NCI-H1092 (cell line): ENCODE data around the gene AKT3.

Source experiments
- DNase-seq: peaks from one replicate; lab custom pipeline; 2025; lab: John Stamatoyannopoulos, UW

Gene AKT3

DNA sequence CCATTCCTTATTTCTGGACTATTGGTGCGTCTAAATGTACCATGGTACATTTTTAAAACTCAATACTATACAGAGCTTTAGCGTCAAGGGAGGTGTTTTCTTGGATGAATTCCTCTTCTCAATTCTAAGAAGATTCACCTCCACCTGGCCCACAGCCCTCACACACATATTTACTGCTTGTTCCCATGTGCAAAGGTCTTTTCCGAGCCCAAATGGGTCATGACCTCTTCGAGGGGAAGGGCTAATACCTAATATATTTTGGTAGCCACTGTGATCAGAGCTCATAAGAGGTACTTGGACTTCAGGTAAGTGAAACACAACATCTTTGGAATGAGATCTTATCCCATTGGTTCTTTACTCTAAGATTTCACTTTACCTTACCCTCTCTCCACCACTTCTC, 388.3 kb downstream of the AKT3 start:
- no peak for DNase-seq

DNA sequence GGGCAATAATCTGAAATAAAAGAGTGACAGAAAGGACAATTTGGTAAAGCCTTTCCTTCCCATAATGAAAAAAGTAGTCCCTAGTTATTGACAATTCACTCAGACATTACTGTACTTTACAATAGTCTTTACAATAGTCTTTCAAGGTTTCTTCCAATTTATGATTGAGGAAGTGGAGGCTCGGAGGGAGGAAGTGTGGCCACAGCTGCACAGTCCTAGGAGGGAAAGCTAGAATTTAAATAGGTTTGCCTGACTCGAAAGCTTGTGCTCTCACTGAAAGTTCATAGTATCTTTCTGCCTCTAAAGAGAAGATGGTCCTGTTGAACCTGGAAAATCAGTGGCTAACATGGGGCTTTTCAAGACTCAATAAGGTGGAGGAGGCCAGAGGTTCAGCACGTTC, 391.0 kb downstream of the AKT3 start:
- DNase-seq: no peak

DNA sequence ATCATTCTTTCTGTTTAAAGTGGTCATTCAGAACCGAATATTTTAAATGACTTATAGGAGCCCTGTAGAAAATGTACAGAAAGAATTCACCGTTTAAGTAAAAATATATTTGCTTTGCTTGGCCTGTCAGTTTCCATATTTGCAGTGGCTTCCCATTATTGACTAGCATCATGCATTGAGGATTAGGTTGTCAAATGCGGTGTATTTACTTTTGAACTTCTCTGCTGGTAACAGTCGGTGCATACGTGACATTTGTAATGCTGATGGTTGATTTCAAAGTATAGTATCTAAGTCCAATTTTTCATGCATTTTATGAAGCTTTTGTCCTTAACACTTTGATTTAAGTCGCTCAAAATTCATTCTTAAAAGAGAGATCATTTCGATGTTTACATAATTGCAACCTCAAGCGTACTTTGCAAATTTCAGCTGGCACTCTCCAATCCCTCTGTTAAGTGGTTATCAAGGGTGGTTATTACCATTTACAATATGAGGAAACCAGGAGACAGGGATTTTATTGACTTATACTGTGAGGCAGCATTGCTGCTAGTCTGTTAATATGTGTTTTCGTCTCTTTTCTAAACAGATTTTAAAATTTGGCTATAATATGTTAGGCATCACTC, 392.6 kb downstream of the AKT3 start:
- no peak for DNase-seq

DNA sequence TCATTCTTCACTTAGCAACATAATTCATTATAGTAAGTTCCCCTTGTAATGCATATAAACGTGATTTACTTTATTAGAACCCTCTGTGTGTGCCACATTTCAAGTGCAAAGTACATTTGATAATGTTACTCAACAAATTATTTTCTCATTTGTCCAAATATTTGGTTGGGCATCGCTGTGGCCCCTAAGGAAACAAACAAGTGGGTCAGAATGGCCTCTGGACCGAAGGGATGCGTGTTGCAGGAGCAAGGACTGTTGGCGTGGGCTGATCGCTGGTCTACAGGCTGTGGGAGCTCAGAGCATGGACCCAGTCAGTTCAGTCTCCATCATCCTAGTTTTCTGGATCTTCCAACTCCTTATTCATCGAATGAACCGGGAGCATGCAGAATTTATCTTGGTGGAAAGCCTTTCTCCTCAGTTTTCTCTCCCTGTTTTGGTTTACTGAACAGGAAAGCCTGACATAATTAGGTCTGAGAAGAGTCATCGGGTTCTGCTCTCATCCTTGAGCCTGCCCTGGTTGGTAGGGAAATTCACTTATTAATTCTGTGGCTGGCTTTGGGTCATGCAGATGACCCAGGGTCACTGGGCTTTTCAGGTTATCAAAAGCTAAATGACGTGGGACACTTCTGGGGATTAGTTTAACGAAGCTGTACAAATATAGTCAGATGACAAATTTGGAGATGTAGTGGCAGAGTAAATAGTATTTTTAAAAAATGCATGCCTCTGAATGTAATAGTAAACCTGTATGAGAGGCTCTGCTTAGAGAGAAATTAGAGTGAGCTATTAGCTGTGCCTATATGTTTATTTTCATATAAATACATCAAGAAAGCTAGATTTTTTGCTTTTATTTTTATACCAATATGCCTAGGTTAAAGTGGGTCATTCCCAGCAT, 394.0 kb downstream of the AKT3 start:
- no peak for DNase-seq

DNA sequence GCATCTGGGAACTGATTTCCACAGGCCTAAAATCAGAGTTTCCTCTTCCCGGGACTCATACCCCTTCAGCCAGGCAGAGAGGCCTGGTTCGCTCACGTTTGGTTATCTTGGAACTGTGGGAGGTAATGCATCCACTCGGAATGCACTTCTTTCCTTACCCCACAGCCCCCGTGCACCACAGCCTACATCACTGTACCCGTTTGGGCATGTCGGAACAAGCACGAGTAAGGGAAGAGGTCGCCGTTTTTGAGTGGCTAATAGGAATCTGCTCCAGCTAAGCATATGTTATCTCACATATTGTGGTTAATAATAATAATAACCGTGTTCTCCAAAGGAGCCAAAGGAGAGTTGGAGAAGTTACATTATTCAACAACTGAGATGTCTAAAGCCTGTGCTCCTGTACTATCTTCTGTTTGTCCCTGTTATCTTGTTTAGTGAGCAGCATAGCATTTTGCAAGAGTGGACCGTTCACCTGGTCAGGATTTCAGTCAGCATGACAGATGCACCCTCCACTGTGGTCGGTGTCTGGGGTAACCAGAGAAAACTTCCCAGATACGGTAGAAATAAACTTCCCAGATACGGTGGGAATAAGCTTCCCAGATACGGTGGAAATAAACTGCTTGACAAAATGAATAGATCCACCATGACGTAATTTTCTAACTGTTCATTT, 395.6 kb downstream of the AKT3 start:
- no peak for DNase-seq

DNA sequence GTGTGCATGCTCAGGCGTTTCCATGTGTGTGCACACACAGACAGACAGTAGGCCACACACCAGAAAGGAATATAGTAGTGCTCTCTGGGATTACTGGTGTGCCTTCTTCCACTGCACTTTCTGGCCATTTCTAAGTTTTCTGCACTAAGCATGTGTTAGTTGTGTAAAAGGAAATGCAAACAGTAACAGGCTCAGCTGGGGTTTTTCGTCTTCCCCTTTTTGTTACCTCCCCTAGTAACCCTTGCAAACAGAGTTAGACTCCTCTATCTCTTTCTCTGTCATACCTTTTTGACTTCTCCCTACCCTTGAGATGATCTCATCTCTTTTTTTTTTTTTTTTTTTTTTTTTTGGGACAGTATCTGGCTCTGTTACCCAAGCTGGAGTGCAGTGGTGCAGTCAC, 398.0 kb downstream of the AKT3 start:
- DNase-seq: no peak

DNA sequence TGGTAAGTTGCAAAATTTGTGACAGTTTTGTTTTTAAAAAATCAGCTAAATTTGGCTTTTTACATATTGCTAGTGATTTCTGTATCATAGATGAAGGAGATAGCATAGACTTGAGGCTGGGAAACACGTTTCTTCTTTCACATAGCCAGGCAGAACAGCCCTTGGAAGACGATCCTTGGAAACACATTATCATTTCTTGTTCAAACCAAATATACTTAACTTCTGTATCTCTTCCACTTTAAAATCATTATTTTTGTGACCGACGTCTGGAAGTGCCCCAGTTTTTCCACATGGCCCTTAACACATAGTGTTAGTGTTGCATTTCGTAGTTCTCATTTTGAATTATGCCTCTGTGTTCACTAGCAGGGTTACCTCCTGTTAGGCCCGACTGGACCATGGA, 400.7 kb downstream of the AKT3 start:
- no peak for DNase-seq

DNA sequence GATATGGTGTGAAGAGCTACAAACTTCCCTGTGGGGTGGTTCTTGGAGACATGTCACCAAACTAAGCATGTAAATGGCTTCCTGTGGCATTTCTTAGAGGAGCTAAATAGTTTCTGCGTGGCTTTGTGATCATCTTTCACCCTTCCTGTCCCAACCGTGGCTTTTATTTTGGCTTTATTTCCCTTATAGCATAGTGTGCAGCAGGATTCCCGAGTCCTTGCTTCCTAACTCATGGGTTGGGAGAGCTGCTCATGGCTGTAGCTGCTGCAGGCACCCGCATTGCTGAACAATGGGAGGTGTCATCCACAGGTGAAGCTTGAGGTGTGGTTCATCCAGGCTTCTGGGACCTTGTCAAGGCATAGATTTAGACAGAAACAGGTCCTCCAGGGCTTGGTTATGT, 402.2 kb downstream of the AKT3 start:
- no peak for DNase-seq

DNA sequence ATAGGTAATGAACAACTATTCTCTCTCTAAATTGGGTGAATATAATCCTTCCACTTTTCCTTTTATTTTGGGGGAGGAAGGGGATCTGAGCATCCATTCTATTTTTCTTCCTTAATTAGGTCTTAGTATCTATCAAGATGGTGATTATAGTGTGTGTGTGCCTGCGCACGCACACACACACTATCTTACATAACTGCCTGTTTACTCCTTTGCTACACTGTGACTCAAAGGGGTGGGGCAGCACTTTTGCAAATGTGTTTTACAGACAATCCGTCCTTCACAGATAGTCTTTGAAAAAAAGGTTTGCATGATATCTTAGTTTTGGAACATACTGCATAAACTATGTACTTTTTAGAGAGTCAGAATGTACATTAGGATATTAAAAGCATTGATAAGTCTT, 402.7 kb downstream of the AKT3 start:
- DNase-seq: no peak

DNA sequence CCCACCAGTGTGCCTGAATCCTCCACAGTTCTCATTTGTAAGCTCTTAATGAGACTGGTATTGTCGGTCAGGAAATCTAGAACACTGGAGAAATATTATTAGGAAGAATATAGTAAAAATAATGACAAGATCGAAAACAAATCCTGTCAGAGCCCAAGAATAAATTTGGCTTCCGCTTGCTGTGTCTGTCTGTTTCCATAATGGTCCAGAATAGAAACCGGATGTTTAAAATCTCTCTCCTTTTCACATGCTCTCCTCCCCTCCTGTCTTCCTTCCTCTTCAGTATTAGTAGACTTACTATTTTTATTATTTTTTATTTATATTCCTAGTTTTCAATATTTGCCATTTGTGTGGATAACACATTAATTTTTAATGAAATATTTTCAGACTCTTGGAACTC, 406.5 kb downstream of the AKT3 start:
- no peak for DNase-seq

DNA sequence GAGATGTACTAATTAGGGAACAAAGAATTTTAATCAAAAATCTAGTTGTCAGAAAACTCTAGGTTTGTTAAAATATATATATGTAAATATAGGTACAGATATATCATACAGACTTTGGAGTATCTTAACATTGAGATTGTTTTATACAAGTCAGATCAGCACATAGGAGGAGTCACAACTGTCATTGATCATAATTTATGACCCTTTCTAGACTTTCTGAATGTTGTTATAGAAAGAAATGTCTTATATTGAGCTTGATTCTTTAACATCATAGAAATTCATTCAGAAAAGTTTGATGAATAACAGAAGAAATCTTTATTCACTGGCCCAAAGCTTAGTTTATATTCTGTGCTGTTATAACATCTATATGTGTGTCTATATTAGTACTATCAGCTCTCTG, 408.4 kb downstream of the AKT3 start:
- no peak for DNase-seq

DNA sequence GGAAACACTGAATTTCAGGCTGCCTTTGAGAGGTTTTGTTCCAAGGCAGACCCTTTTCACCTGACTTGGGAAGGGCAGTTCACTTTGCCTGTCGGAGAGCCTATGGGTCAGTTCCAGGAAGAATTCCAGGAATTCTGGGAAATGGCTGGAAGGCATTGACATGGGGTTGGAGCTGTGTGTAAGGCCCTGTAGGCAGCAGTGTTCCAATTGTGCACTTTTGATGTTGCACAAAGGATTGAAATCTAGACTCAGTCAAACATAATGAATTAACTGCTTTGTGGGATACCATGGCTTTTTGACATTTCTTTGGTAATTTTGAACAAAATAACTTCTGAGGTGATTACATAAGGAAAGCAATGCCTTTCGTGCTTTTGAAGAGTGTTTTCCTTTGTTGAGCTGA, 409.6 kb downstream of the AKT3 start:
- no peak for DNase-seq

DNA sequence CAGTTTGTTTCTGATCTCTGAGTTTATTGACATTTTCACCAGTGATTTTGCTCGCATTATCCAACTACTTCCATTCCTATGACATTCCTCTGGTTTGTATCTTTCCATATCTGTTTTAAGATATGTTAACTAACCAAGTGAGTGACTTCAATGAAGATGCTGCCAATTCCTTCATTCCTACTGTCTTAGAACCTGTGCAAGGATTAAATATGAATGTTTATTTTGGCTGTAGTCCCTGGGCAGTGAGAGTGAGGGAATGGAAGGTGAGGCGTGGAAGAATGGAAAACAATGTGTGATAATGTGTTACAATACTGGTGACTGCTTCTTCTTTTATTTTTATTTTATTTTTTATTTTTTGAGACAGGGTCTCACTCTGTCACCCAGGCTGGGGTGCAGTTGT, 411.2 kb downstream of the AKT3 start:
- DNase-seq: no peak
